NCI-H2081 (cell line): Measurements from ENCODE around the gene TDRD10.

ENCODE experiments used
- DNase-seq, 2 experiments: peaks; one replicate each; lab custom pipeline; 2025; lab: John Stamatoyannopoulos, UW

Gene TDRD10

GRCh38 chr1:154577346-154578057 is 75.5 kb downstream of the TDRD10 start:
- DNase-seq, result no peak

GRCh38 chr1:154578058-154578418 is 76.0 kb downstream of the TDRD10 start:
- DNase-seq, result no peak

- DNase-seq, result no peak
Observed at GRCh38 chr1:154579374-154579773, 77.4 kb downstream of the TDRD10 start.

- no peak for DNase-seq
Observed at GRCh38 chr1:154581766-154582165, 79.7 kb downstream of the TDRD10 start.

GRCh38 chr1:154582885-154583284 is 80.9 kb downstream of the TDRD10 start:
- no peak for DNase-seq

- DNase-seq, result peak in 1 of 2 experiments; percentile 20
Observed at GRCh38 chr1:154583773-154584172, 81.8 kb downstream of the TDRD10 start.

GRCh38 chr1:154584267-154584994 is 82.4 kb downstream of the TDRD10 start:
- DNase-seq, result no peak

- DNase-seq, result no peak
Observed at GRCh38 chr1:154586231-154586630, 84.2 kb downstream of the TDRD10 start.

GRCh38 chr1:154586641-154587040 is 84.6 kb downstream of the TDRD10 start:
- DNase-seq, result no peak

- DNase-seq, result no peak
Observed at GRCh38 chr1:154589780-154590179, 87.8 kb downstream of the TDRD10 start.

- no peak for DNase-seq
Observed at GRCh38 chr1:154590756-154591155, 88.7 kb downstream of the TDRD10 start.

- no peak for DNase-seq
Observed at GRCh38 chr1:154591206-154591605, 89.2 kb downstream of the TDRD10 start.

- no peak for DNase-seq
Observed at GRCh38 chr1:154593390-154593789, 91.4 kb downstream of the TDRD10 start.

- no peak for DNase-seq
Observed at GRCh38 chr1:154594811-154595210, 92.8 kb downstream of the TDRD10 start.

- DNase-seq, result no peak
Observed at GRCh38 chr1:154595621-154596020, 93.6 kb downstream of the TDRD10 start.
